Measurements from ENCODE around the gene RSPH10B2. TPM values are rescaled to one million over a fixed set of nuclear protein-coding genes. Genes with fewer than 3 reads are reported as not detected.
A peak's percentile ranks its signal among the peaks of the same experiment; 100 is the strongest.
"Not testable (repeated sequence)": the region's sequence is repeated elsewhere in the genome, so short reads cannot be mapped to it uniquely, and the experiment has no call there.

The RSPH10B2 gene
- total RNA-seq, 1 experiment from 2014 or later: not detected

DNA sequence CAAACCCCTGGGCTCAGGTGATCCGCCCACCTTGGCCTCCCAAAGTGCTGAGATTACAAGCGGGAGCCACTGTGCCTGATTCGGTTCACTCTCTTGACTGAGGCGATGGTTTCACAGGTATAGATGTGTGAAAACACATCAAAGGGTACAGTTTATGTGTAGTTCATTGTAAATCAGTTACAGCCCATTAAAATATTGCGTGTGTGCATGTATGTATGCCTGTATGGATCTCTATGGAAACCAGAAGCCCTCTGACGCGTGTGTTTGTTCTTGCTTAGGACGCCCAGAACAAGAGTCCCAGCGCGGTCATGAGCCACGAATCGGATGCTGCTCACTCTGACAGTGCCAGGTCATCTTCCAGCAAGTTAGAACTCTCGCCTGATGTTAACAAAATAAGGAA is 35.5 kb downstream of the RSPH10B2 start:
- not testable (repeated sequence) for DNase-seq (ENCODE audit: low read depth)

DNA sequence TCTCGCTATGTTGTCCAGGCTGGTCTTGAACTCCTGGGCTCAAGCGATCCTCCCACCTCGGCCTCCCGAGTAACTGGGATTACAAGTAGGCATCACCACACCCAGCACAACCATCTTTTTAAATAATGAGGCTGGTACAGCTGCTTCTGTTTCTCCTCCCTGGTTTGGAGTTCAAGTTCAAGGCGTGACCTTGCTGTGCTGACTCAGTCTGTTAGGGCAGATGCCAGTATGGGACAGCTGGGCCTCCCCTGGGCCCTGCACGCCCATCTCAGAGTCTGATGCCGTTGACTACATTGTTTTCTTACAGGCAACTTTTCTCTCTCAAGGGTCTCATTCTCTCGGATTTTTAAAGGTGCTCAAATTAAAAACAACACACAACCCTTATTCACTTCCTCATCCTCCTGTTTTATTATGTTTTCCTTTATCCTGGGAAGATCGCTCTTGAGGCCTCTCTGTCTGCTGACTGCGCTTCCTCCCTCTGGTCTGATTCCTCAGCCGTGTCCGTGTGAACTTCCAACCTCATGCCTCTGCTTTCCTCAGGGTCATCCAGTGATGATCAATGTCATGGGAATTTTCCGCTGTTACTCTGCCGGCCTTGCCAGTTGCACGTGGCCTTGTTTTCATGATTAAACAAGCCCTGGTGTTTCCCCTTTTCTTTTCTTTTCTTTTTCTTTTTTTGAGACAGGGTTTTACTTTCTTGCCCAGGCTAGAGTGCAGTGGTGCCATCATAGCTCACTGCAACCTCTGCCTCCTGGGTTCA is 38.4 kb downstream of the RSPH10B2 start:
- DNase-seq (ENCODE audit: low read depth): peak; percentile 73

DNA sequence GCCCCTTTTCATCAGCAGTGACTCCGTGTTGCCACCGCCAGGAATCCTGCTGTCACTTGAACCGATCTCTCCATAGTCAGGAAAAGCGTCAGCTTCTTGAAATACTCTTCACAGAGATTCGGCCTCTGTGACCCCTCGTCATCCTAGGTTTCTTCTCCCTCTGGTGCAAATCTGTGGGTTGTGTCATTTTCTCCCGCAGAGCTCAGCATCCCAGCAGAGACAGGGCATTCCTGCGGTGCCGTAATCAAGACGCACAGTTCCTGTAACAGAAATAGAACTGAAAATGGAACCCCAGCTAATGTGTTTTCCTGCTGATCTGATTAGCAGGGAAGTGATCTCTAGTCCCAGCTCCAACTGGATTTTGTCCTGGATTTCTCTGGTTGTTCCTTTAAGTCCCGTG is 40.4 kb downstream of the RSPH10B2 start:
- DNase-seq (ENCODE audit: low read depth): not testable (repeated sequence)

DNA sequence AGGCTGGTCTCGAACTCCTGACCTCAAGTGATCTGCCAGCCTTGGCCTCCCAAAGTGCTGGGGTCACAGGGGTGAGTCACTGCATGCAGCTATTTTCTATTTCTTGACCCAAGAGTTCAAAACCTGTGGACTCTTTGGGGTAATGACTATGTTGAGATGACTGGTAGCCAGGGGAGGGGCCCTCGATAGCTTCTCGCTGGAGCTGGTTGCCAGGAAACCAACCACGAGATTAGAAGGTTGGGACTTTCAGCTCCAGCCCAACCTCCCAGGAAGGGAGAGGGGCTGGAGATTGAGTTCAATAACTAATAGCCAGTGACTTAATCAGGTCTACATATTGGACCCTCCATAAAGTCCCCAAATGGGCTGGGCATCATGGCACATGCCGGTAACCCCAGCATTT is 43.3 kb downstream of the RSPH10B2 start:
- peak; percentile 5 for DNase-seq (ENCODE audit: low read depth)

DNA sequence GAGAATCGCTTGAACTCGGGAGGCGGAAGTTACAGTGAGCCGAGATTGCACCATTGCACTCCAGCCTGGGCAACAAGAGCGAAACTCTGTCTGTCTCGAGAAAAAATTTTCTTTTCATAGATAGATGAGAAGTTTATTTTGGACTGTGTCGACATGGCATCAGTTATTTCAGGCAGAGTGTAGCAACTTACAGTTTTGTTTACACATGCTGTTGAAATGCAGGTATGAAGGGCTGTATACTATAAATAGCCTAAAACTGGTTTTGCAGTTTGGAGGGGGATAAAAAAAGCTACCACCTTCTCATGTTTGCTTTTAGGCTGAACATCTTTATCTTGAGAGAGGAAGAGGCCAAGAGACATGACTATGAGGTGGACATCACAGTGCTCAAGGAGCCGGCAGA is 44.1 kb downstream of the RSPH10B2 start:
- DNase-seq (ENCODE audit: low read depth): not testable (repeated sequence)

DNA sequence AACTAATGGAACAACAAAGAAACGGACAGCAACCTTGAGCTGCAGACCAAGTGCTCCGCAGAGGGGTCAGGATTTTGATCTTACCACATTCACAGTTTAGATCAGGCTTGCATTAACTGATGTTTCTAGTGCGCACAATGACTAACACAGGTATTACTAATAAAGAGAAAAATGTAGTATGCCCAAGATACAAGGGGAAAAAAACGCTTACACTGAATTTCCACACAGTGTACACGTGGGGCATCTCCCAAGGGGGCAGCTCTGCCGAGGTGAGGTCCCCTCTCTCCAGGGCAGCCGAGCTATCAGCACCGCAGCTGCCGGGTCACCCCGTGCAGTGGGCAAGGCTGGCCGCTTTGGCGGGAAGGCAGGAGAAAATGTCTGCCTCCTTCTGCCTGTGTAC is 46.0 kb downstream of the RSPH10B2 start:
- not testable (repeated sequence) for DNase-seq (ENCODE audit: low read depth)

DNA sequence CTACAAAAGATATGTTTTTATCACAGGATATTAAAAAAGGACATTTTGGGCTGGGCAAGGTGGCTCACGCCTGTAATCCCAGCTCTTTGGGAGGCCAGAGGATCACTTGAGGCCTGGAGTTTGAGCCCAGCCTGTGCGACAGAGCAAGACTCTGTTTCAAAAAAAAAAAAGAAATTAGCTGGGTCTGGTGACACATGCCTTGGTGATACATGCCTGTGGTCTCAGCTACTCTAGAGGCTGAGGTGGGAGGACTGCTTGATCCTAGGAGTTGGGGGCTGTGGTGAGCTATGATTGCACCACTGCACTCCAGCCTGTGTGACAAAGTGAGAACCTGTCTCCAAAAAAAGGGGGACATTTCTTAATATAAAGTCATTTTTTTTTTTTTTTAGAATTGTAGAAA is 46.4 kb downstream of the RSPH10B2 start:
- DNase-seq (ENCODE audit: low read depth): not testable (repeated sequence)

DNA sequence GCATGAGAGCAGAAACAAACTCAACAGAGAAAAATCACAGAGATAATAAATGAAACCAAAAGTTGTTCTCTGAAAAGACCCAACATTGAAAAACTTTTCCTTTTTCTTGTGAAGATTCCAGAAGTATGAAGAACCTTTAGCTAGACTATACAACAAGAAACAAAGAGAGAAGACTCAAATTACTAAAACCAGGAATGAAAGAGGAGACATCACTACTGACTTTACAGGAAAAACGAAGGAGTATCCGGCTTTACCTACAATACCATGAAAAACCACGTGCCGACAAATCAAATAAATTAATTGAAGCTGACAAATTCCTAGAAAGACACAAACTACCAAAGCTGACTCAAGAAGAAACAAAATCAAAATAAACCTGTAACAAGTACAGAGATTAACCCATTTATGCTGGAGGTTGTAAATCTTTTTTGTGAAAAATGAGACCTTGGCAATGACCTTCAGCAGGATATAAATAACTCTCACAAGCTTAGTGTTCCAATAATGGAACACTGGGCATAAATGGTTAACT is 53.6 kb downstream of the RSPH10B2 start:
- not testable (repeated sequence) for DNase-seq (ENCODE audit: low read depth)

DNA sequence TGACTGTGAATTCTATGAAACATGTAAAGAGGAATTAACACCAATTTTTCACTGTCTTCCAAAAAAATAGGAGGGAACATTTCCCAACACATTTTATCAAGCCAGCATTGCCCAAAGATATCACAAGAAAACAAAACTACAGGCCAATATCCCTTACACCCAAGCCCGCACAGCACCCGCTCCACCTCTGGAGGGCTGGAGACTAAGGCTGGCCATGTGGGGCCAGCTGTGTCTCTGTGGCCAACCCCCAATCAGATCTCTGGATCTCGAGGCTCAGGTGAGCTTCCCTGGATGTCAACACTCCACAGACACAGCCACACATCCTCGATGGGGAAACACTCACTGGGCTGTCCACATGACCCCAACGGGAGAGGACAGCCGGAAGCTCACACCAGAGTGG is 54.1 kb downstream of the RSPH10B2 start:
- not testable (repeated sequence) for DNase-seq (ENCODE audit: low read depth)

DNA sequence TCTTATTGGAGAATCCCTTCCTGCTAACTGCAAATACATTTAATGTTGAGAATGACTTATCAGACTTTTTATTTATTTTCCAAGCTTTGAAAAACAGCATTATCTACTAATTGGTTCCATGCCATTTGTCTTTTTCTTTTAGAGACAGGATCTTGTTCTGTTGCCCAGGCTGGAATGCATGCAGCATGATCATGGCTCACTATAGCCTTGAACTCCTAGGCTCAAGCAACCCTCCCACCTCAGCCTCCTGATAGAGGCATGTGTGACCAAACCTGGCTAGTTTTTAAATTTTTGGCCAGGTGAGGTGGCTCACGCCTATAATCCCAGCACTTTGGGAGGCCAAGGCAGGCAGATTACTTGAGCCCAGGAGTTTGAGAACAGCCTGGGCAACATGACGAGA is 59.1 kb downstream of the RSPH10B2 start:
- not testable (repeated sequence) for DNase-seq (ENCODE audit: low read depth)

DNA sequence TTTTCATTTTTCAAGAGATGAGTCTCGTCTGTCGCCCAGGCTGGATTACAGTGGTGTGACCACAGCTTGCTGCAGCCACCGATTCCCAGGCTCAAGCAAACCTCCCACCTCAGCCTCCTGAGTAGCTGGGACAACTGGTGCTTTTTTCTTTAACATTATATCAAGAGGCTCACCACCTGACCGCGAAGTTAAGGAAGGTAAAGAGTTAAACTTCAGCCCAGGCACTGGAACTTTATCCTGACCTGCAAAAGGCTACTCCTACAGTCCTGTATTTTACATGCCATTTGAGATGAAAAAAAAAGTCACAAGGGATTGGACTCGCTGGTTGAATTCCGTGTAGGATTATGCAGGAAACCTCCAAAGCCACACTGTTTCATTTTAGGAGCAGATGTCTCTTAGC is 61.6 kb downstream of the RSPH10B2 start:
- DNase-seq (ENCODE audit: low read depth): not testable (repeated sequence)

DNA sequence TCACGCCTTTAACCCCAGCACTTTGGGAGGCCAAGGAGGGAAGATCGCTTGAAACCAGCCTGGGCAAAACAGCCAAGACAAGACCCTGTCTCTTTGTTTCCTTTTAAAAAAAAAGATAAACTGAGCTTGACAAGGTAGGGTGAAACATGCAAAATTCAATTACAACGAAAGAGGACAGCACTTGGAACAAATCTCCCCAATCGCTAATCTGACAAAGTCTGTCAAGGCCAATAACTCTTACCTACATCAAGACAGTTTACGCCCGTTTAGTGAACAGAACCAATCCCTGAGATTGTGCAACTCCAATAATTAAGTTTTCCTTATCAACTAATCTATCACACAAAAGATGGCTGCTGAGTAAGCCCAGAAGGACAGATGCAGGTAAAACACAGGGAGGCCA is 67.7 kb downstream of the RSPH10B2 start:
- not testable (repeated sequence) for DNase-seq (ENCODE audit: low read depth)

DNA sequence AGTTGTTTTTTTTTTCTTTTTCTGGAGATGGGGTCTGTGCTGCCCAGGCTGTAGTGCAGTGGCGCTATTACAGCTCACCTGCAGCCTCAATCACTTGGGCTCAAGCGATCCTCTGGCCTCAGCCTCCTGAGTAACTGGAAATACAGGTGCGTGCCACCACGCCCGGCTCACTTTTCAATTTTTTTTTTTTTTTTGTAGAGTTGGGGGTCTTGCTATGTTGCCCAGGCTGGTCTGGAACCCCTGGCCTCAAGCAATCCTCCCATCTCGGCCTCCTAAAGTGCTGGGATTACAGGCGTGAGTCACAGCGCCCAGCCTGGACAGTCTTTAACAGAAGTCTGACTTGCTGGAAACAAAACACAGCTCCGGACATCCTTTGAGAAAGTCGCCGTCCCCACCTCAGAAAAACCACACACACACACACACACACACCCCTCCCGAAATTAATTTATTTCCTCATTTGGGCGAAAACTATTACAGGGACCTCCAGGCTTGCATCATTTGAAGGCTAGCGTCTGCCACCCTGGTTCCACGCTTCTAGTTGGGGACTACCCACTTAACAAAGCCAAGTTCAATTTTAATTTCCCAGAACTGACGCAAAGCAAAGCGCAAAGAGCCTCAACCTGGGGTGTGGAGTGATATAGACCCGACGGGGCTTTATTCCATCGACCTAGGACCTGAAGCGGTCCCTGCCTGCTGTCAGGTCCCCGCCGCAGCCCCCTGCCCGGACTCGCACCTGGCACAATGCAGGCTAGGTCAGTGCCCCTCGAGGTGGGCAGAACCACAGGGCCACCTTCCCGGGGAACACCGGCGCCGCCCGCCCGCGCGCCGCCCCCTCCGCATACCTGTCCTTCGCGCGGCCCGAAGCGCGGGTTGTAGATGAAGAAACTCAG is 71.6 kb downstream of the RSPH10B2 start:
- not testable (repeated sequence) for DNase-seq (ENCODE audit: low read depth)

DNA sequence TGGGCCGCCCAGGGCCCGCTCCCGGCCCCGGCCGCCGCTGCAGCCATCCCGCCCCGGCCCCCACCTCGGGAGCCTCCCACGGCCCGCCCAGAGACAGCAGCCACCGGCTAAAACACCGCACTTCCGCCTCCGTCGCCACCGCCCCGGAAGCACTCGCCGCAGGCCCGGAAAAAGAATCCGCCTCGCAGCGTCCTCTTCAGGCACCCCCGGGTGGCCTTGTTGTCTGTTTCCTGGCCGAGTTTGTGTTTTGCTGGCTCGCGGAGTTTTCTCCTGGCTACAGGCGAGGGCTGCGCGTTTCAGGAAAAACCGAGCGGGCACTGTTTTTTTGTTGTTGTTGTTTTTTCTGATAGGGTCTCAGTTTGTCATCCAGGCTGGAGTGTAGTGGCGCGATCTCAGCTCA is 72.2 kb downstream of the RSPH10B2 start, which contains the start of gene CCZ1B:
Gene CCZ1B (minus strand): TSS at position 125 of the 400 bp plus-strand sequence. CDS start 78 bp downstream, at position 47.
- DNase-seq (ENCODE audit: low read depth): peak; percentile 73

DNA sequence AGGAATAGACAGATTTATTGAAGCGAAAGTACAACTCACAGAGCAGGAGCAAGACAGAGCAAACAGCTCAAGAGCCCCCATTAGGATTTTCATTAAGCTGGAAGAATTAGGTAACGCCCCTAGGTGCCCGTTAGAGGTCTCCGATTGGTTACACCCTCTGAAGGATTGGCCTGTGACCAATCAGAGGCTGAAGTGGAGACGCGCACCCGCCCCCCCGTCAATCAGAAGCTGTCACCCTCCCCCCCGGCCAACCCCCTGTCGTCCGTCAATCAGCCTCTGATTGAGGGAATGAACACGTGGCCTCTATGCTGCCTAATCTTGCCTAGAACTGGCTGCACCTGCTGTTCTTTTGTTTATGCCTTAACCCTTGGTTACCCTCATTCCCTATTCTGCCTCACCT is 73.3 kb downstream of the RSPH10B2 start:
- DNase-seq (ENCODE audit: low read depth): peak; percentile 5

DNA sequence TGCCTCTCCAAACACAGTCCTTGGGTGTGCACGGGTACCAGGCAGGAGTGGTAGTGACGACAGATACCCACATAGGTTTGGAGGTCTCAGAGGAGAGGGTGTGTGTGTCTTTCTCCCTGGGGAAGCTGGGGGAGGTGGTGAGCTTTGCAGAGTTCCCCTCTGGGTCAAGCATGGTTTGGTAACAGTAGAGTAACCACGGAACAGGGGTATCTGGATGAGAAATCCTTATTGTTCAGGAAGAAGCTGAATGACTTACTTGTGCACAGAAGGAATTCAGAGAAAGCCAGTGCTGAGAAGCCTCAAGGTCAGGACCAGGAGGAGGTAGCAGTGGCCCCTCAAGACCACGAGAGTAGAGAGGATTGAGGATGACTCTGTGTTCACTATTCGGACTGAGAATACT is 75.7 kb downstream of the RSPH10B2 start:
- DNase-seq (ENCODE audit: low read depth): peak; percentile 16

DNA sequence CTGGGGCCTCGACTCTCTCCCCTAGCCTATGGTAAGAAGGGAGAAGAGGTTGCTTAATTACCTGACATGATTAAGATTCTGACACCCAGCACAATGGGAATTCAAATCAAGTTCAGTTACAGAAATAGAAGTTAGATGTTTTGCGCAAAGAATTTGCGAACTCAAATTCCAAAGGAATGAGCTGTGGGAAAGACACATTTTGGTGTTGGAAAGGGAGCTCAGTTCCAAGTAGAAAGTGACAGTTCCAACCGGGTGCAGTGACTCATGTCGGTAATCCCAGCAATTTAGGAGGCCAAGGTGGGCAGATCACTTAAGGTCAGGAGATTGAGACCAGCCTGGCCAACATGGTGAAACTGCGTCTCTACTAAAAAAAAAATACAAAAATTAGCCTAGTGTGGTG is 76.1 kb downstream of the RSPH10B2 start:
- peak; percentile 27 for DNase-seq (ENCODE audit: low read depth)

DNA sequence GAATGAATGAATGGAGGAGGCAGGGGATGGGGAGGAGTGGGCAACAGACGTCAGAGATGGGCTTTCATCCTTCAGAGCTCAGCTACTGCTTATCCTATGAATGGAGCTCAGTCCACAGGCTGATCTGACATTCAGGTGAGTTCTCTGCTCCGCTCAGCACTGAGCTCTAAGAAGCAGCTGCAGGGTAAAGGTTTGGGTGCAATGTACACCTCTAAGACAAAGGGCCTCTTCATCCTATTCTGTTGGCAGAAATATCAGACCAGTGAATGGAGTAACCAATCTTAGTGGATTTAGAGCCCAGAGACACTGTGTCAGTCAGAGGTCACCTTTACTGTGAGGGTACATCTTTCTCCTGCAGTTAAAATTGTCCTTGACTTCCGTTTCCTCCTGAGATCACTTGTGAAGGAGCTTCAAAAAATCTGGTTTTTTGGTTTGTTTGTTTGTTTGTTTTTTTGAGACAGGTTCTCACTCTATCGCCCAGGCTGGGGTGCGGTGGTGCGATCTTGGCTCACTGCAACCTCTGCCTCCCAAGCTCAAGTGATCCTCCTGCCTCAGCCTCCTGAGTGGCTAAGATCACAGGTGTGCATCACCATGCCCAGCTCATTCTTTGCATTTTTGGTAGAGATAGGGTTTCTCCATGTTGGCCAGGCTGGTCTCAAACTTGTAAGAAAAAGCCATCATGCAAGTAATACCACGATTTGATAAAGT is 77.3 kb downstream of the RSPH10B2 start:
- DNase-seq (ENCODE audit: low read depth): no peak

DNA sequence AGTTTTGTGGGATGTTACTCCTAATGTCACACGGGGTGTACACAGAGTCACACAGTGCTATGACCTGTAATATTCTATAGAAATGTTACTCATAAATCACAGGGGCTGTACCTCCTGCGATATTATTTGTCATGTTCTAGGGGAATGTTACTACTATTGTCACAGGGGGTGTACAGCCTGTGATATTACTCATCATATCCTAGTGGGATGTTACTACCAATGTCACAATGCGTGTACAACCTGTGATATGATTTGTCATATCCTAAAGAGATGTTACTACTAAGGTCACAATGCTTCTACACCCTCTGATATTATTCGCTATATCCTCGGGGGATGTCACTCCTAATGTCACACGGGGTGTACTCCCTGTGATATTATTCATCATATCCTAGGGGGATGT is 79.7 kb downstream of the RSPH10B2 start:
- no peak for DNase-seq (ENCODE audit: low read depth)

DNA sequence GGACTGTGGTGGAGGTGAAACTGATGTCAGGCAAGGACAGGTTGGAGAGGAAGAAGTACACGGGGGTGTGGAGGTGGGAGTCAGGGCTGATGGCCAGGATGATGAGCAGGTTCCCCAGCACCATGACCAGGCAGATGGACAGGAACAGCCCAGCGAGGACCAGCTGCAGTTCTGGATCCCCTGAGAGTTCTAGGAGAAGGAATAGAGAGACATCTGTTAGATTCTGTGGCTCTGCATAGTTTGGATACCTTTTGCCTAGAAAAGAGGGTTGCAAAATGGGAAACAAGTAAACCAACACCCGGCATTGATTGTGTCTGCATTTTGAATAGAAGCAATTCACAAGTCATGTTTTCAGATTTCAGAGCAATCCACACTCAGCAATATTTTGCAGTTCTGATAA is 81.6 kb downstream of the RSPH10B2 start:
- peak; percentile 65 for DNase-seq (ENCODE audit: low read depth)

DNA sequence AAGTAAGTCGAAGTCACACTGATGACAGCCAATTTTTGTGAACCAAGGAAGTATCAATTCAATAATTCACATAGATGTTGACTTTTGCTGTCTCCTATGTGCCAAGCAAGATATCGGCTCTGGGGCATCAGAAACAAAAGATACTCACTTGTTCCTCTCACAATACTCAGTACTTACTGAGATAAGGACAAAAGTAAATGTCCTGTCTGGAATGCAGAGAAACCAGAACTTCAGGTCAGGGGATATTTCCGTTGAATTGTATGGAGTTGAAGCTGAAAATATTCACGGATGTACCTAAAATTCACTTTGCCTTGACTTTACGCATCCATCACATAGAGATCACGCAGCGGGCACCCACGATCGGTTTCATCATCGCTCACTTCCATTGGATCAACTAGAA is 83.2 kb downstream of the RSPH10B2 start:
- not testable (repeated sequence) for DNase-seq (ENCODE audit: low read depth)
